Measurements from ENCODE around the gene STN1. TPM values are rescaled to one million over a fixed set of nuclear protein-coding genes. Genes with fewer than 3 reads are reported as not detected.

Gene STN1
- total and polyA plus RNA-seq, 9 of the 15 experiments (the other 6 are each of a cell fraction or from before 2014, with no cell fraction given), result 9.1 to 19.6 (median 13.8) TPM

DNA sequence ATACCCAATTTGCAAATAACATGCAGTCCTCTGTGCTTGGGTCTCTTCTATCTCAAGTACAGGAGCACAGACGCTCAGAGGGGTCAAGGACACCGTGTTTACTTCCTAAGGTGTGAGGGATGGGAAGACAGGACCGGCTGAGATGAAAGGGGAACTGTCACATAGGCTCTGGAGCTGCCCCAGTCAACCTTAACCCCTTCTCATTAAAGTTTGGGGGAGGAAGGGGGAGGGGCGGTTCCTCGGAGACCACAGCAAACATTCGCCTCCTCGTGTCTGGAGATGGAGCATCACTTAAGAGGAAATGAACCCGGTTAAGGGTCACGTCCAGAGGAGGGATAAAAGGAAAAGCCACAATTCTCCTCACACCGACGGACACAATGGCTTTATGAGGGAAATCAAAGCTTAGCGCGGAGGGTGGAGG lies 63.7 kb downstream of the STN1 start (continued):
- TF ChIP-seq EHMT2 (IDR thresholded peaks at IDR 0.05), result no peak
- no peak for TF ChIP-seq CBFA2T2 (conservative IDR thresholded peaks at IDR 0.05)
- TF ChIP-seq, protein P1, sequence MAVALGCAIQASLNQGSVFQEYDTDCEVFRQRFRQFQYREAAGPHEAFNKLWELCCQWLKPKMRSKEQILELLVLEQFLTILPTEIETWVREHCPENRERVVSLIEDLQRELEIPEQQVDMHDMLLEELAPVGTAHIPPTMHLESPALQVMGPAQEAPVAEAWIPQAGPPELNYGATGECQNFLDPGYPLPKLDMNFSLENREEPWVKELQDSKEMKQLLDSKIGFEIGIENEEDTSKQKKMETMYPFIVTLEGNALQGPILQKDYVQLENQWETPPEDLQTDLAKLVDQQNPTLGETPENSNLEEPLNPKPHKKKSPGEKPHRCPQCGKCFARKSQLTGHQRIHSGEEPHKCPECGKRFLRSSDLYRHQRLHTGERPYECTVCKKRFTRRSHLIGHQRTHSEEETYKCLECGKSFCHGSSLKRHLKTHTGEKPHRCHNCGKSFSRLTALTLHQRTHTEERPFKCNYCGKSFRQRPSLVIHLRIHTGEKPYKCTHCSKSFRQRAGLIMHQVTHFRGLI (CRISPR knock-in tag; IDR thresholded peaks at IDR 0.05), result no peak
- TF ChIP-seq, protein P2, sequence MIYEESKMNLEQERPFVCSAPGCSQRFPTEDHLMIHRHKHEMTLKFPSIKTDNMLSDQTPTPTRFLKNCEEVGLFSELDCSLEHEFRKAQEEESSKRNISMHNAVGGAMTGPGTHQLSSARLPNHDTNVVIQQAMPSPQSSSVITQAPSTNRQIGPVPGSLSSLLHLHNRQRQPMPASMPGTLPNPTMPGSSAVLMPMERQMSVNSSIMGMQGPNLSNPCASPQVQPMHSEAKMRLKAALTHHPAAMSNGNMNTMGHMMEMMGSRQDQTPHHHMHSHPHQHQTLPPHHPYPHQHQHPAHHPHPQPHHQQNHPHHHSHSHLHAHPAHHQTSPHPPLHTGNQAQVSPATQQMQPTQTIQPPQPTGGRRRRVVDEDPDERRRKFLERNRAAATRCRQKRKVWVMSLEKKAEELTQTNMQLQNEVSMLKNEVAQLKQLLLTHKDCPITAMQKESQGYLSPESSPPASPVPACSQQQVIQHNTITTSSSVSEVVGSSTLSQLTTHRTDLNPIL (CRISPR knock-in tag; IDR thresholded peaks at IDR 0.05), result no peak
- no peak for TF ChIP-seq RB1 (IDR thresholded peaks at IDR 0.05; ENCODE audit: low read depth)
- no peak for TF ChIP-seq RFX7 (CRISPR knock-in tag; IDR thresholded peaks at IDR 0.05)
- TF ChIP-seq FOXJ3 (CRISPR knock-in tag; IDR thresholded peaks at IDR 0.05), result no peak
- TF ChIP-seq C11orf30 (IDR thresholded peaks at IDR 0.05; ENCODE audit: low read depth), result no peak
- no peak for TF ChIP-seq ZNF785 (CRISPR knock-in tag; IDR thresholded peaks at IDR 0.05)
- TF ChIP-seq RBFOX2 (IDR thresholded peaks at IDR 0.05; ENCODE audit: low read depth, low read length), result no peak

Data from K562 (cell line).